OCI-LY1 (cell line): ENCODE results near the gene ARHGEF18.
A peak's percentile ranks its signal among the peaks of the same experiment; 100 is the strongest.

Source experiments
- H2AFZ ChIP-seq: fragments of 200-600 bp; sonication (generic), shearing (Covaris generic); 2 replicates; pipeline ENCODE4 v1.6.0; 2014; ENCODE audit warnings: antibody characterized with exemption, mild to moderate bottlenecking, low read length
- H3F3A ChIP-seq: fragments of 200-600 bp; sonication (generic), shearing (Covaris generic); 2 replicates; pipeline ENCODE4 v1.6.0; 2014; ENCODE audit warnings: mild to moderate bottlenecking, antibody characterized with exemption, low read length, moderate library complexity; ENCODE audit not compliant: insufficient read depth
- H3K27ac ChIP-seq: fragments of 200-600 bp; sonication (generic); 2 replicates; pipeline ENCODE4 v1.5.1; 2014; ENCODE audit warnings: low read length, mixed run types, mild to moderate bottlenecking, low read depth; ENCODE audit not compliant: poor library complexity, severe bottlenecking
- H3K27me3 ChIP-seq: fragments of 200-600 bp; sonication (generic); 2 replicates; pipeline ENCODE4 v1.6.0; 2014; ENCODE audit warnings: antibody characterized with exemption, mild to moderate bottlenecking, low read length, moderate library complexity; ENCODE audit not compliant: insufficient read depth
- H3K36me3 ChIP-seq: fragments of 200-600 bp; sonication (generic); 2 replicates; pipeline ENCODE4 v1.6.1; 2014; ENCODE audit warnings: mild to moderate bottlenecking, antibody characterized with exemption, low read length, moderate library complexity, mixed read lengths; ENCODE audit not compliant: insufficient read depth
- H3K4me1 ChIP-seq: fragments of 200-600 bp; sonication (generic); 2 replicates; pipeline ENCODE4 v1.5.1; 2014; ENCODE audit warnings: mild to moderate bottlenecking, low read length, moderate library complexity; ENCODE audit not compliant: insufficient read depth, severe bottlenecking
- H3K4me2 ChIP-seq: fragments of 200-600 bp; sonication (generic), shearing (Covaris generic); 2 replicates; pipeline ENCODE4 v1.6.1; 2014; ENCODE audit warnings: low read length
- H3K4me3 ChIP-seq: fragments of 200-600 bp; sonication (generic); 2 replicates; pipeline ENCODE4 v1.5.1; 2014; ENCODE audit warnings: low read length, low read depth, mild to moderate bottlenecking, mixed read lengths; ENCODE audit not compliant: poor library complexity, severe bottlenecking
- H3K79me2 ChIP-seq: fragments of 200-600 bp; shearing (Covaris generic); 2 replicates; pipeline ENCODE4 v1.6.1; 2016; ENCODE audit warnings: mixed run types, low read length, mixed read lengths; ENCODE audit not compliant: insufficient read depth
- H3K9ac ChIP-seq: fragments of 200-600 bp; sonication (generic), shearing (Covaris generic); 2 replicates; pipeline ENCODE4 v1.6.1; 2014; ENCODE audit warnings: mild to moderate bottlenecking, low read length, mixed read lengths
- H3K9me2 ChIP-seq: fragments of 200-600 bp; sonication (generic), shearing (Covaris generic); 2 replicates; pipeline ENCODE4 v1.6.1; 2014; ENCODE audit warnings: low read depth, mild to moderate bottlenecking, low read length, mixed read lengths
- H3K9me3 ChIP-seq: fragments of 200-600 bp; shearing (Covaris generic); 2 replicates; pipeline ENCODE4 v1.6.1; 2014; ENCODE audit warnings: low read length, mixed read lengths
- H4K20me1 ChIP-seq: fragments of 200-600 bp; sonication (generic), shearing (Covaris generic); 2 replicates; pipeline ENCODE4 v1.6.0; 2016; ENCODE audit warnings: mild to moderate bottlenecking, low read length; ENCODE audit not compliant: insufficient read depth
- CTCF ChIP-seq: fragments of 200-600 bp; sonication (generic), shearing (Covaris generic); IDR thresholded peaks from 2 replicates; pipeline ENCODE4 v1.5.1; 2017; ENCODE audit warnings: mild to moderate bottlenecking, antibody characterized with exemption, low read length, moderate library complexity, mixed read lengths
- EZH2 ChIP-seq: fragments of 200-600 bp; sonication (generic), shearing (Covaris generic); IDR thresholded peaks from 2 replicates; pipeline ENCODE4 v1.8.0; 2017; ENCODE audit warnings: borderline replicate concordance, mixed run types, mild to moderate bottlenecking, antibody characterized with exemption, low read length, moderate library complexity, mixed read lengths

Gene ARHGEF18

GRCh38 chr19:7348587-7349230 lies at the start of gene ARHGEF18:
Gene ARHGEF18 (plus strand): TSS chr19:7348937. CDS start chr19:7362891, 13,954 bp downstream.
- no peaks in the 10 kb centered on the region for H4K20me1 ChIP-seq
- peaks cover 5% of the 10 kb centered on the region; the same call in 1 of the 2 replicates for H3F3A ChIP-seq
- no peak for TF ChIP-seq CTCF
- TF ChIP-seq EZH2: no peak
- peak within 1 kb of the TSS; percentile 99 for H3K27ac ChIP-seq
- no peak within 1 kb of the TSS for H2AFZ ChIP-seq
- peak within 1 kb of the TSS; percentile 73 for H3K4me2 ChIP-seq
- H3K79me2 ChIP-seq: peaks cover 25% of the 10 kb centered on the region
- H3K4me3 ChIP-seq: peak within 1 kb of the TSS; percentile 74
- H3K9me2 ChIP-seq: no peaks in the 10 kb centered on the region
- peak within 1 kb of the TSS; percentile 83 for H3K9ac ChIP-seq
- H3K9me3 ChIP-seq: no peaks in the 10 kb centered on the region
- peaks cover 72% of the 10 kb centered on the region for H3K4me1 ChIP-seq
- H3K36me3 ChIP-seq: peaks cover 23% of the 10 kb centered on the region
- no peaks in the 10 kb centered on the region for H3K27me3 ChIP-seq

GRCh38 chr19:7301525-7301924 lies 47.2 kb upstream of the ARHGEF18 start:
- Histone ChIP-seq H3F3A (no peaks in the 10 kb centered on the region), H3K79me2 (no peaks in the 10 kb centered on the region)
- TF ChIP-seq EZH2 (no peak), CTCF (no peak)

GRCh38 chr19:7303470-7303869 lies 45.3 kb upstream of the ARHGEF18 start:
- Histone ChIP-seq H3K4me2 (no peak overlapping the region), H3K4me1 (peaks cover 9% of the 10 kb centered on the region), H3F3A (no peaks in the 10 kb centered on the region), H3K9me2 (no peaks in the 10 kb centered on the region), H4K20me1 (no peaks in the 10 kb centered on the region), H3K79me2 (no peaks in the 10 kb centered on the region), H2AFZ (no peak overlapping the region), H3K4me3 (no peak overlapping the region), H3K9me3 (no peaks in the 10 kb centered on the region), H3K36me3 (no peaks in the 10 kb centered on the region), H3K9ac (no peak overlapping the region), H3K27ac (no peak overlapping the region), H3K27me3 (no peaks in the 10 kb centered on the region)
- TF ChIP-seq CTCF (no peak), EZH2 (no peak)

More at GRCh38 chr19:7301525-7301924, 47.2 kb upstream of the ARHGEF18 start:
- no peaks in the 10 kb centered on the region for H3K9me3 ChIP-seq
- H2AFZ ChIP-seq: no peak overlapping the region
- no peaks in the 10 kb centered on the region for H3K27me3 ChIP-seq
- H3K4me3 ChIP-seq: no peak overlapping the region
- H3K9ac ChIP-seq: no peak overlapping the region
- no peaks in the 10 kb centered on the region for H3K4me1 ChIP-seq
- H3K27ac ChIP-seq: no peak overlapping the region
- H3K36me3 ChIP-seq: no peaks in the 10 kb centered on the region
- H3K4me2 ChIP-seq: no peak overlapping the region
- H4K20me1 ChIP-seq: no peaks in the 10 kb centered on the region
- H3K9me2 ChIP-seq: no peaks in the 10 kb centered on the region
